GM23338 (cell line): ENCODE results near the gene CCDC152. TPM values are rescaled to one million over a fixed set of nuclear protein-coding genes. Genes with fewer than 3 reads are reported as not detected.

Experiments used
- ATAC-seq: fragments of 200-7000 bp; cut with Tn5 transposase; 3 replicates; pipeline ENCODE4 v1.9.1; 2020
- DNase-seq: peaks from one replicate; pipeline ENCODE4 v3.0.0-alpha.2; 2015; ENCODE audit warnings: low spot score
- H2AFZ ChIP-seq: fragments of 200-600 bp; sonication (generic); 2 replicates; pipeline ENCODE4 v1.8.0; 2016; ENCODE audit warnings: antibody characterized with exemption, mild to moderate bottlenecking, moderate library complexity
- H3F3A ChIP-seq: fragments of 200-600 bp; sonication (generic); replicated peaks from 2 replicates; pipeline ENCODE4 v1.8.0; 2017; ENCODE audit warnings: antibody characterized with exemption, mixed run types, low read depth
- H3K27ac ChIP-seq: fragments of 200-600 bp; sonication (generic); 2 replicates; pipeline ENCODE4 v1.6.1; 2016; ENCODE audit warnings: low read depth
- H3K27me3 ChIP-seq: fragments of 200-600 bp; sonication (generic); 2 replicates; pipeline ENCODE4 v1.8.0; 2016; ENCODE audit warnings: mild to moderate bottlenecking, mixed run types, moderate library complexity; ENCODE audit not compliant: insufficient read depth
- H3K36me3 ChIP-seq: fragments of 200-600 bp; sonication (generic); 2 replicates; pipeline ENCODE4 v1.8.0; 2016; ENCODE audit warnings: mild to moderate bottlenecking; ENCODE audit not compliant: insufficient read depth
- H3K4me1 ChIP-seq: fragments of 200-600 bp; sonication (generic); 2 replicates; pipeline ENCODE4 v1.8.0; 2016; ENCODE audit warnings: mild to moderate bottlenecking, moderate library complexity; ENCODE audit not compliant: insufficient read depth
- H3K4me2 ChIP-seq: fragments of 200-600 bp; sonication (generic); 2 replicates; pipeline ENCODE4 v1.7.1; 2017; ENCODE audit warnings: mixed run types
- H3K4me3 ChIP-seq: fragments of 200-600 bp; sonication (generic); 2 replicates; pipeline ENCODE4 v1.6.1; 2016; ENCODE audit warnings: mixed run types
- H3K79me2 ChIP-seq: fragments of 200-600 bp; sonication (generic); replicated peaks from 2 replicates; pipeline ENCODE4 v1.8.0; 2017; ENCODE audit warnings: mild to moderate bottlenecking; ENCODE audit not compliant: insufficient read depth
- H3K9me2 ChIP-seq: fragments of 200-600 bp; sonication (generic); 2 replicates; pipeline ENCODE4 v1.8.0; 2017; ENCODE audit not compliant: insufficient read depth
- H4K20me1 ChIP-seq: fragments of 200-600 bp; sonication (generic); replicated peaks from 2 replicates; pipeline ENCODE4 v1.8.0; 2017; ENCODE audit warnings: mild to moderate bottlenecking; ENCODE audit not compliant: insufficient read depth
- H3K27ac Mint-ChIP-seq: 2 replicates; pipeline ENCODE4 v1.8.0; 2020; ENCODE audit warnings: inconsistent platforms, mild to moderate bottlenecking, moderate library complexity, mixed read lengths
- H3K27me3 Mint-ChIP-seq: 3 replicates; pipeline ENCODE4 v1.8.0; 2022; ENCODE audit warnings: low read depth, mild to moderate bottlenecking, moderate library complexity, mixed read lengths, inconsistent platforms; ENCODE audit not compliant: insufficient read depth, poor library complexity
- H3K36me3 Mint-ChIP-seq: 3 replicates; pipeline ENCODE4 v1.8.0; 2021; ENCODE audit warnings: low read depth, mild to moderate bottlenecking, inconsistent platforms, moderate library complexity, mixed read lengths
- H3K4me1 Mint-ChIP-seq: 3 replicates; pipeline ENCODE4 v1.8.0; 2020; ENCODE audit warnings: mild to moderate bottlenecking, inconsistent platforms, mixed read lengths
- H3K4me3 Mint-ChIP-seq: 3 replicates; pipeline ENCODE4 v1.8.0; 2021; ENCODE audit warnings: moderate library complexity, mild to moderate bottlenecking, inconsistent platforms, mixed read lengths
- H3K9me3 Mint-ChIP-seq: 3 replicates; pipeline ENCODE4 v1.8.0; 2020; ENCODE audit warnings: moderate library complexity, mild to moderate bottlenecking, inconsistent platforms, mixed read lengths
- CREB1 ChIP-seq: fragments of 250-450 bp; sonication (Bioruptor Pico); IDR thresholded peaks from 2 replicates; pipeline ENCODE4 v1.5.0; 2020; ENCODE audit warnings: low read depth, mild to moderate bottlenecking, moderate library complexity
- JUNB ChIP-seq: IDR thresholded peaks from one replicate; pipeline ENCODE4 v1.6.1; 2016; ENCODE audit warnings: antibody characterized with exemption; ENCODE audit not compliant: unreplicated experiment
- NANOG ChIP-seq: IDR thresholded peaks from 2 replicates; pipeline ENCODE4 v1.6.1; 2016; ENCODE audit warnings: antibody characterized with exemption, borderline replicate concordance
- POLR2AphosphoS5 ChIP-seq: IDR thresholded peaks from 2 replicates; pipeline ENCODE4 v1.6.1; 2016; ENCODE audit warnings: antibody characterized with exemption, low read depth
- ZNF114 ChIP-seq: fragments of 250-450 bp; sonication (Bioruptor Pico); IDR thresholded peaks from 2 replicates; pipeline ENCODE4 v1.5.0; 2020; ENCODE audit warnings: mild to moderate bottlenecking, moderate library complexity
- ZNF331 ChIP-seq: fragments of 250-450 bp; sonication (Bioruptor Pico); IDR thresholded peaks from 2 replicates; pipeline ENCODE4 v1.5.0; 2020; ENCODE audit warnings: low read depth, mild to moderate bottlenecking, moderate library complexity
- polyA plus RNA-seq: library from polyadenylated mRNA; unstranded; fragments of >200 nt; fragmentation: Nextera tagmentation; extraction: Ambion mirVana; gene quantifications from 2 replicates; pipeline ENCODE4 v1.2.1, GENCODE V29; 2016
- total RNA-seq: library from RNA; depleted of rRNA; stranded (reverse); fragments of >200 nt; shearing (Covaris generic); gene quantifications from 2 replicates; pipeline ENCODE4 v1.2.3, GENCODE V29; 2014
- TF ChIP-seq, protein P1 (sequence below): fragments of 250-450 bp; sonication (Bioruptor Pico); IDR thresholded peaks from 2 replicates; pipeline ENCODE4 v1.5.0; 2020; ENCODE audit warnings: mild to moderate bottlenecking, moderate library complexity
- TF ChIP-seq, protein P2 (sequence below), 2 experiments: fragments of 200-600 bp in 1 of 2; sonication (generic) in 1 of 2; conservative IDR thresholded peaks; 2 replicates each; pipeline versions ENCODE4 v1.5.1 to v1.6.1; 2016 to 2017; ENCODE audit warnings: antibody characterized with exemption in 2 of 2, low read depth in 2 of 2, mild to moderate bottlenecking in 2 of 2, moderate library complexity in 1 of 2

Gene CCDC152
- total and polyA plus RNA-seq, 2 experiments from 2014 or later: 16.2 to 75.9 TPM

DNA sequence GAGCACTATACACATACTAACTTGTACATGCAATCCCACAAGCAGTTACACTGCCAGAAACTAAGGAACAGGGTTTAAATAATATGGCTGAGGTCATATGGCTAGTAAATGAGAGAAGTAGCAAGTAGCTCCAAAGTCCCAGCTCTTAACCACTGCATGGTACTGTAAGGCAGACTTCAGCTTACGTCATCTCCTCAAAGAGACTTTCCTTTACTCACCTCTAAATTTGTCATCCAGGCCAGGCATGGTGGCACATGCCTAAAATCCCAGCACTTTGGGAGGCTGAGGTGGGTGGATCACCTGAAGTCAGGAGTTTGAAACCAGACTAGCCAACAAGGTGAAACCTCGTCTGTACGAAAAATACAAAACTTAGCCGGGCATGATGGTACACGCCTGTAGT, 75.4 kb downstream of the CCDC152 start (continued):
- TF ChIP-seq, protein P1, sequence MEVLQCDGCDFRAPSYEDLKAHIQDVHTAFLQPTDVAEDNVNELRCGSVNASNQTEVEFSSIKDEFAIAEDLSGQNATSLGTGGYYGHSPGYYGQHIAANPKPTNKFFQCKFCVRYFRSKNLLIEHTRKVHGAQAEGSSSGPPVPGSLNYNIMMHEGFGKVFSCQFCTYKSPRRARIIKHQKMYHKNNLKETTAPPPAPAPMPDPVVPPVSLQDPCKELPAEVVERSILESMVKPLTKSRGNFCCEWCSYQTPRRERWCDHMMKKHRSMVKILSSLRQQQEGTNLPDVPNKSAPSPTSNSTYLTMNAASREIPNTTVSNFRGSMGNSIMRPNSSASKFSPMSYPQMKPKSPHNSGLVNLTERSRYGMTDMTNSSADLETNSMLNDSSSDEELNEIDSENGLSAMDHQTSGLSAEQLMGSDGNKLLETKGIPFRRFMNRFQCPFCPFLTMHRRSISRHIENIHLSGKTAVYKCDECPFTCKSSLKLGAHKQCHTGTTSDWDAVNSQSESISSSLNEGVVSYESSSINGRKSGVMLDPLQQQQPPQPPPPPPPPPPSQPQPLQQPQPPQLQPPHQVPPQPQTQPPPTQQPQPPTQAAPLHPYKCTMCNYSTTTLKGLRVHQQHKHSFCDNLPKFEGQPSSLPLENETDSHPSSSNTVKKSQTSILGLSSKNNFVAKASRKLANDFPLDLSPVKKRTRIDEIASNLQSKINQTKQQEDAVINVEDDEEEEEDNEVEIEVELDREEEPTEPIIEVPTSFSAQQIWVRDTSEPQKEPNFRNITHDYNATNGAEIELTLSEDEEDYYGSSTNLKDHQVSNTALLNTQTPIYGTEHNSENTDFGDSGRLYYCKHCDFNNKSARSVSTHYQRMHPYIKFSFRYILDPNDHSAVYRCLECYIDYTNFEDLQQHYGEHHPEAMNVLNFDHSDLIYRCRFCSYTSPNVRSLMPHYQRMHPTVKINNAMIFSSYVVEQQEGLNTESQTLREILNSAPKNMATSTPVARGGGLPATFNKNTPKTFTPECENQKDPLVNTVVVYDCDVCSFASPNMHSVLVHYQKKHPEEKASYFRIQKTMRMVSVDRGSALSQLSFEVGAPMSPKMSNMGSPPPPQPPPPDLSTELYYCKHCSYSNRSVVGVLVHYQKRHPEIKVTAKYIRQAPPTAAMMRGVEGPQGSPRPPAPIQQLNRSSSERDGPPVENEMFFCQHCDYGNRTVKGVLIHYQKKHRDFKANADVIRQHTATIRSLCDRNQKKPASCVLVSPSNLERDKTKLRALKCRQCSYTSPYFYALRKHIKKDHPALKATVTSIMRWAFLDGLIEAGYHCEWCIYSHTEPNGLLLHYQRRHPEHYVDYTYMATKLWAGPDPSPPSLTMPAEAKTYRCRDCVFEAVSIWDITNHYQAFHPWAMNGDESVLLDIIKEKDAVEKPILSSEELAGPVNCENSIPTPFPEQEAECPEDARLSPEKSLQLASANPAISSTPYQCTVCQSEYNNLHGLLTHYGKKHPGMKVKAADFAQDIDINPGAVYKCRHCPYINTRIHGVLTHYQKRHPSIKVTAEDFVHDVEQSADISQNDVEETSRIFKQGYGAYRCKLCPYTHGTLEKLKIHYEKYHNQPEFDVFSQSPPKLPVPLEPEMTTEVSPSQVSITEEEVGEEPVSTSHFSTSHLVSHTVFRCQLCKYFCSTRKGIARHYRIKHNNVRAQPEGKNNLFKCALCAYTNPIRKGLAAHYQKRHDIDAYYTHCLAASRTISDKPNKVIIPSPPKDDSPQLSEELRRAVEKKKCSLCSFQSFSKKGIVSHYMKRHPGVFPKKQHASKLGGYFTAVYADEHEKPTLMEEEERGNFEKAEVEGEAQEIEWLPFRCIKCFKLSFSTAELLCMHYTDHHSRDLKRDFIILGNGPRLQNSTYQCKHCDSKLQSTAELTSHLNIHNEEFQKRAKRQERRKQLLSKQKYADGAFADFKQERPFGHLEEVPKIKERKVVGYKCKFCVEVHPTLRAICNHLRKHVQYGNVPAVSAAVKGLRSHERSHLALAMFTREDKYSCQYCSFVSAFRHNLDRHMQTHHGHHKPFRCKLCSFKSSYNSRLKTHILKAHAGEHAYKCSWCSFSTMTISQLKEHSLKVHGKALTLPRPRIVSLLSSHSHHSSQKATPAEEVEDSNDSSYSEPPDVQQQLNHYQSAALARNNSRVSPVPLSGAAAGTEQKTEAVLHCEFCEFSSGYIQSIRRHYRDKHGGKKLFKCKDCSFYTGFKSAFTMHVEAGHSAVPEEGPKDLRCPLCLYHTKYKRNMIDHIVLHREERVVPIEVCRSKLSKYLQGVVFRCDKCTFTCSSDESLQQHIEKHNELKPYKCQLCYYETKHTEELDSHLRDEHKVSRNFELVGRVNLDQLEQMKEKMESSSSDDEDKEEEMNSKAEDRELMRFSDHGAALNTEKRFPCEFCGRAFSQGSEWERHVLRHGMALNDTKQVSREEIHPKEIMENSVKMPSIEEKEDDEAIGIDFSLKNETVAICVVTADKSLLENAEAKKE (CRISPR knock-in tag): no peak
- TF ChIP-seq, protein P2, sequence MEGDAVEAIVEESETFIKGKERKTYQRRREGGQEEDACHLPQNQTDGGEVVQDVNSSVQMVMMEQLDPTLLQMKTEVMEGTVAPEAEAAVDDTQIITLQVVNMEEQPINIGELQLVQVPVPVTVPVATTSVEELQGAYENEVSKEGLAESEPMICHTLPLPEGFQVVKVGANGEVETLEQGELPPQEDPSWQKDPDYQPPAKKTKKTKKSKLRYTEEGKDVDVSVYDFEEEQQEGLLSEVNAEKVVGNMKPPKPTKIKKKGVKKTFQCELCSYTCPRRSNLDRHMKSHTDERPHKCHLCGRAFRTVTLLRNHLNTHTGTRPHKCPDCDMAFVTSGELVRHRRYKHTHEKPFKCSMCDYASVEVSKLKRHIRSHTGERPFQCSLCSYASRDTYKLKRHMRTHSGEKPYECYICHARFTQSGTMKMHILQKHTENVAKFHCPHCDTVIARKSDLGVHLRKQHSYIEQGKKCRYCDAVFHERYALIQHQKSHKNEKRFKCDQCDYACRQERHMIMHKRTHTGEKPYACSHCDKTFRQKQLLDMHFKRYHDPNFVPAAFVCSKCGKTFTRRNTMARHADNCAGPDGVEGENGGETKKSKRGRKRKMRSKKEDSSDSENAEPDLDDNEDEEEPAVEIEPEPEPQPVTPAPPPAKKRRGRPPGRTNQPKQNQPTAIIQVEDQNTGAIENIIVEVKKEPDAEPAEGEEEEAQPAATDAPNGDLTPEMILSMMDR (conservative IDR thresholded peaks at IDR 0.05; ENCODE audit: low read depth in 2 of 2): no peak
- TF ChIP-seq NANOG (no peak), ZNF114 (no peak), POLR2AphosphoS5 (no peak)

DNA sequence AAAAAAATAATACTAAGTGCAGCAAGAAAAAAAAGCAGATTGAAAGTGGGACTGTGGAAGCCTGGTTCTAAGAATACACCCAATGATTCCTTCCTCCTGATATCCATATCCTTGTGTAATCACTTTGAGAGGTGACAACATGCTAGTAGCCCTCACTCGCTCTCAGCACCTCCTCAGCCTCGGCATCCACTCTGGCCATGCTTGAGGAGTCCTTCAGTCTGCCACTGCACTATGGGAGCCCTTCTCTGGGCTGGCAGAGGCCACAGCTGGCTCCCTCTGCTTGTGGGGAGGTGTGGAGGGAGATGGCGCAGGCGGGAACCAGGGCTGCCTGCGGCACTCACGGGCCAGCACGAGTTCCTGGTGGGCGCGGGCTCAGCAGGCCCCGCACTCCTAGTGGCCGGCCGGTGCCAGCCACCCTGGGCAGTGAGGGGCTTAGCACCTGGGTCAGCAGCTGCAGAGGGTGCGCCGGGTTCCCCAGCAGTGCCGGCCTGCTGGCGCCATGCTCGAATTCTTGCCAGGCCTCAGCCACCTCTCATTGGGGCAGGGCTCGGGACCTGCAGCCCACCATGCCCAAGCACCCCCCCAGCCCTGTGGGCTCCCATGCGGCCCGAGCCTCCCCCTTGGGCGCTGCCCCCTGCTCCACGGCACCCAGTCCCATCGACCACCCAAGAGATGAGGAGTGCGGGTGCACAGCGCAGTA, 79.6 kb downstream of the CCDC152 start:
- peaks cover 4% of the 10 kb centered on the region for H3K27me3 Mint-ChIP-seq
- Histone ChIP-seq H4K20me1 (no peaks in the 10 kb centered on the region), H3F3A (no peaks in the 10 kb centered on the region), H3K4me1 (no peaks in the 10 kb centered on the region), H3K4me3 (no peak overlapping the region), H3K27me3 (no peaks in the 10 kb centered on the region), H3K79me2 (no peaks in the 10 kb centered on the region), H3K9me2 (0 out of 2 replicates have a peak, but pooled peaks cover 2% of the 10 kb centered on the region), H3K36me3 (no peaks in the 10 kb centered on the region), H3K4me2 (no peak overlapping the region), H3K27ac (no peak overlapping the region), H2AFZ (no peak overlapping the region)
- no peak for ATAC-seq
- no peak overlapping the region for H3K27ac Mint-ChIP-seq
- peaks cover 3% of the 10 kb centered on the region; the same call in 1 of the 3 replicates for H3K4me1 Mint-ChIP-seq
- no peak overlapping the region for H3K4me3 Mint-ChIP-seq
- DNase-seq: no peak
- 0 out of 3 replicates have a peak, but pooled peaks cover 3% of the 10 kb centered on the region for H3K9me3 Mint-ChIP-seq
- no peaks in the 10 kb centered on the region; the same call in 2 of the 3 replicates for H3K36me3 Mint-ChIP-seq
- no peak for TF ChIP-seq ZNF331 (CRISPR knock-in tag)
- TF ChIP-seq CREB1 (CRISPR knock-in tag): no peak
- no peak for TF ChIP-seq JUNB
- TF ChIP-seq, protein P1 (CRISPR knock-in tag): no peak
